Gastrocnemius medialis (tissue), 4 donors: ENCODE measurements around the gene HOMER2. TPM values are rescaled to one million over a fixed set of nuclear protein-coding genes. Genes with fewer than 3 reads are reported as not detected.

Experiments
- ATAC-seq, 2 donors: fragments of 150-250 bp; one replicate each; pipeline ENCODE4 v1.9.1; 2016
- DNase-seq, 2 donors: peaks; one replicate each; pipeline ENCODE4 v3.0.0-alpha.2; 2019
- H3K27ac ChIP-seq, 4 donors: fragments of 200-600 bp; sonication (generic); 1 replicate in 1 of 4; 2 replicates in 3 of 4; pipeline ENCODE4 v1.5.1; 2016 to 2018; ENCODE audit warnings: mild to moderate bottlenecking in 2 of 4, moderate library complexity in 1 of 4
- H3K27me3 ChIP-seq, 3 donors: fragments of 200-600 bp; sonication (generic) in 2 of 3; 1 replicate in 1 of 3; 2 replicates in 2 of 3; pipeline versions ENCODE4 v1.5.1 to v1.6.0; 2016 to 2019; ENCODE audit warnings: mild to moderate bottlenecking in 1 of 3, moderate library complexity in 1 of 3
- H3K36me3 ChIP-seq, 2 donors: fragments of 200-600 bp; sonication (generic) in 1 of 2; one replicate each; pipeline ENCODE4 v1.5.1; 2017 to 2018
- H3K4me1 ChIP-seq, 2 donors: fragments of 200-600 bp; sonication (generic) in 1 of 2; one replicate each; pipeline ENCODE4 v1.5.1; 2016 to 2017; ENCODE audit warnings: mild to moderate bottlenecking in 2 of 2
- H3K4me3 ChIP-seq, 4 donors: fragments of 200-600 bp; sonication (generic) in 3 of 4; 1 replicate in 1 of 4; 2 replicates in 3 of 4; pipeline ENCODE4 v1.5.1; 2016 to 2019; ENCODE audit warnings: mild to moderate bottlenecking in 2 of 4
- H3K9me3 ChIP-seq, 3 donors: fragments of 200-600 bp; sonication (generic) in 2 of 3; 1 replicate in 1 of 3; 2 replicates in 2 of 3; pipeline ENCODE4 v1.5.1; 2016 to 2019
- CTCF ChIP-seq, 5 experiments: fragments of 450-650 bp in 3 of 5; fragments of 200-600 bp in 2 of 5; sonication (generic) in 2 of 5; IDR thresholded peaks in 4 of 5; conservative IDR thresholded peaks in 1 of 5; 1 replicate in 4 of 5; 2 replicates in 1 of 5; pipeline ENCODE4 v1.5.1; 2016 to 2019; ENCODE audit warnings: antibody characterized with exemption in 5 of 5, mild to moderate bottlenecking in 3 of 5, moderate library complexity in 3 of 5
- POLR2A ChIP-seq, 2 donors: fragments of 450-650 bp; IDR thresholded peaks; one replicate each; pipeline ENCODE4 v1.6.1; 2017; ENCODE audit warnings: antibody characterized with exemption in 2 of 2, mild to moderate bottlenecking in 2 of 2, moderate library complexity in 2 of 2
- in situ Hi-C, 4 donors: fragments of 200-750 bp; cut with MboI; loops; one replicate each; pipeline versions ENCODE4 v1.15.0 to v1.8.0; 2017; ENCODE audit warnings: low sequenced_read_pairs in 4 of 4
- intact Hi-C: fragments of 100-400 bp; cut with DNase I; formaldehyde crosslinking; loops from one replicate; pipeline ENCODE4 v1.15.1; 2023; ENCODE audit warnings: low total_unique reads
- total RNA-seq, 4 donors: library from RNA; depleted of rRNA; stranded (reverse); fragments of >200 nt; gene quantifications; one replicate each; pipeline versions ENCODE4 v1.1.0 to v1.2.3, GENCODE V29; 2016

Gene HOMER2
- total RNA-seq, 4 donors from 2014 or later, result 51.6 to 132 (median 94.5) TPM

- DNase-seq, result no peak
Observed at GRCh38 chr15:82804575-82804949, 148.0 kb downstream of the HOMER2 start.

GRCh38 chr15:82803793-82804574 is 148.5 kb downstream of the HOMER2 start:
- Histone ChIP-seq H3K27ac (peak overlapping the region; percentile 92 to 99 (median 96)), H3K27me3 (no peaks in the 10 kb centered on the region), H3K4me3 (peak overlapping the region in 3 of 4 donors; percentile 40 to 54 (median 43)), H3K4me1 (peaks cover 67 to 80% of the 10 kb centered on the region in 2 donors), H3K36me3 (no peaks in the 10 kb centered on the region), H3K9me3 (no peaks in the 10 kb centered on the region)
- ATAC-seq (peak in 1 of 2 donors; percentile 46), DNase-seq (no peak)
- TF ChIP-seq CTCF (IDR thresholded peaks at IDR 0.05 in 4 of 5, conservative IDR thresholded peaks at IDR 0.05 in 1 of 5) (no peak), POLR2A (IDR thresholded peaks at IDR 0.05) (peak in 1 of 2 donors; percentile 53)
- intact Hi-C loops (no loop called here), in situ Hi-C loops (loop anchor here in 3 of 4 donors (5.0 to 25.0 kb wide), 3 partner anchors 37 to 267 kb away; partner anchors contain the start of gene RPS17 (in 2 of the 3))

More at GRCh38 chr15:82804575-82804949, 148.0 kb downstream of the HOMER2 start:
- Histone ChIP-seq H3K4me1 (peaks cover 64 to 76% of the 10 kb centered on the region in 2 donors), H3K36me3 (no peaks in the 10 kb centered on the region), H3K27ac (peak overlapping the region; percentile 92 to 99 (median 96)), H3K4me3 (peak overlapping the region; percentile 40 to 56 (median 48)), H3K9me3 (no peaks in the 10 kb centered on the region), H3K27me3 (no peaks in the 10 kb centered on the region)
- in situ Hi-C loops, result loop anchor here in 3 of 4 donors (5.0 to 25.0 kb wide), 3 partner anchors 37 to 267 kb away; partner anchors contain the start of gene RPS17 (in 2 of the 3)
- TF ChIP-seq CTCF (IDR thresholded peaks at IDR 0.05 in 4 of 5, conservative IDR thresholded peaks at IDR 0.05 in 1 of 5) (no peak), POLR2A (IDR thresholded peaks at IDR 0.05) (no peak)
- intact Hi-C loops, result no loop called here
- no peak for ATAC-seq

GRCh38 chr15:82802497-82802896 is 150.0 kb downstream of the HOMER2 start:
- ATAC-seq, result no peak
- no peak for DNase-seq
- Histone ChIP-seq H3K4me3 (no peak overlapping the region), H3K36me3 (no peaks in the 10 kb centered on the region), H3K4me1 (peaks cover 59 to 74% of the 10 kb centered on the region in 2 donors), H3K9me3 (no peaks in the 10 kb centered on the region), H3K27me3 (no peaks in the 10 kb centered on the region), H3K27ac (peak overlapping the region; percentile 92 to 99 (median 96))
- intact Hi-C loops, result no loop called here
- no peak for TF ChIP-seq CTCF (IDR thresholded peaks at IDR 0.05 in 4 of 5, conservative IDR thresholded peaks at IDR 0.05 in 1 of 5)
- TF ChIP-seq POLR2A (IDR thresholded peaks at IDR 0.05), result no peak
- in situ Hi-C loops, result loop anchor here in 3 of 4 donors (5.0 to 25.0 kb wide), 3 partner anchors 35 to 265 kb away; partner anchors contain the start of gene RPS17 (in 2 of the 3)

DNA sequence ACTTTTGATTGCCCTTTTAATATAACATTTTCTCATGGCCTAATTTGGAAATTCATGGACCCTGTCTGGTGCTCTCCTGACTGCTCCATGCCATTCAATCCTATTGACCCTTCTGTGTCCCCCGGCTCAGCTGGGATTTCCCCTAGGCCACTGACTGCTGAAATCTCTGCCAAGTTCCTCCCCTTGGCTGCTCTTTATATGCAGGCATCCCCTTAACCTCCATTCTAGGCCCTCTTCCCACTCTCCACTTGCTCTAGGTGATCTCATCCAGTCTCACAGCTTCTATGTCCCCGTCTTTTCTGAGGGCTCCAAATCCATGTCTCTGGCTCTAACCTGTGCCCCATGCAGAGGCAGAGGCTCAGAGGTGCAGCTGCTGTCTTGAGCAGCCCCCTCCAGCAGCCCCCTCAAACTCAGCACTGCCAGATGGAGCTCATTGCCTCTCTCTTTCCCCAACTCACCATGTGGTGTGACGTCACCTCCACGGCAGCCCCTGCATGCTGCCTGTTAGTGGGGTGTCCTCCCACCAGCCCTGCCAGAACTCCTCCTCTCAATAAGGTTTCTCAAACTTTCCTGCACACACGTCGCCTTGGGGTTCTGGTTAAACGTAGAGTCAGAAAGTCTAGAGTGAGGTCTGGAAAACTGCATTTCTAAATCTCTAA is 153.2 kb downstream of the HOMER2 start:
- H3K4me1 ChIP-seq, result peaks cover 52 to 66% of the 10 kb centered on the region in 2 donors
- H3K36me3 ChIP-seq, result no peaks in the 10 kb centered on the region
- H3K9me3 ChIP-seq, result no peaks in the 10 kb centered on the region
- DNase-seq (peak in 1 of 2 donors; percentile 58), ATAC-seq (peak in 1 of 2 donors; percentile 31)
- no peak for TF ChIP-seq POLR2A (IDR thresholded peaks at IDR 0.05)
- no peak for TF ChIP-seq CTCF (IDR thresholded peaks at IDR 0.05 in 4 of 5, conservative IDR thresholded peaks at IDR 0.05 in 1 of 5)
- peak overlapping the region; percentile 92 to 99 (median 96) for H3K27ac ChIP-seq
- in situ Hi-C loops (no loop called here), intact Hi-C loops (no loop called here)
- no peak overlapping the region for H3K4me3 ChIP-seq
- H3K27me3 ChIP-seq, result no peaks in the 10 kb centered on the region

Other genes with a start within 250 kb of the HOMER2 start
- gene AP3B2, start 242.8 kb downstream of the HOMER2 start, total RNA-seq, result under 1 TPM in 1 of 4 donors, not detected in 3; 0.32 TPM
- 10 to 100 TPM in 1 of 4 donors, 1 to 10 TPM in 3; 3.9 to 18.5 (median 6.6) TPM for gene FSD2, start 146.7 kb downstream of the HOMER2 start, total RNA-seq
- 10 to 100 TPM; 14.1 to 22.1 (median 21.8) TPM for gene WHAMM, start 143.1 kb downstream of the HOMER2 start, total RNA-seq
- gene RAMAC, start 33.5 kb upstream of the HOMER2 start, total RNA-seq, result 10 to 100 TPM; 16.4 to 28.0 (median 23.7) TPM
- gene C15orf40, start 58.9 kb upstream of the HOMER2 start, total RNA-seq, result 10 to 100 TPM in 2 of 4 donors, 1 to 10 TPM in 2; 5.9 to 14.6 (median 9.5) TPM
- 100 to 1,000 TPM; 229 to 408 (median 342) TPM for gene BTBD1, start 114.5 kb upstream of the HOMER2 start, total RNA-seq
- 10 to 100 TPM in 3 of 4 donors, 1 to 10 TPM in 1; 7.1 to 49.1 (median 13.7) TPM for gene TM6SF1, start 154.9 kb upstream of the HOMER2 start, total RNA-seq